Measurements from ENCODE around the gene EEFSEC. TPM values are rescaled to one million over a fixed set of nuclear protein-coding genes. Genes with fewer than 3 reads are reported as not detected.
A peak's percentile ranks its signal among the peaks of the same experiment; 100 is the strongest.

EEFSEC gene
- total RNA-seq, 2 donors from 2014 or later: 20.8 to 32.7 TPM

DNA sequence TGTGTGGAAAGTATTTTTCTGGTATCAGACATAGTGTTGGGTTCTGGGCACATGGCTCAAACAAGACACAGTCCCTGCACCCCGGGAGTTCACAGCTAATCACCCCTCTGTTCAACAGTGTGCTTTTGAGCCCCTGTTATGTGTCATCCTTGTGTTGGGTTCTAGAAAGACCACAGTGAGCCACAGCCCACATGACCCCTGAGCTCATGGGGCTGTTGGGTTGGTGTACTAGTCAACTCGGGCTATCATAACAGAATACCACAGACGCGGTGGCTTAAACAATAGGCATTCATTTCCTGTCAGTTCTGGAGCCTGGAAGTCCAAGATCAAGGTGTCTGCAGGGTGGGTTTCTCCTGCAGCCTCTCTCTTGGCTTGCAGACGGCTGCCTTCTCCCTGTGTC lies 213.4 kb downstream of the EEFSEC start:
- Mint-ChIP-seq H3K27ac (no peak overlapping the region), H3K4me1 (ENCODE audit: low read depth in 2 of 2) (peaks cover 4 to 5% of the 10 kb centered on the region in 2 donors), H3K36me3 (no peaks in the 10 kb centered on the region), H3K4me3 (no peak overlapping the region), H3K27me3 (no peaks in the 10 kb centered on the region), H3K9me3 (no peaks in the 10 kb centered on the region)
- DNase-seq (ENCODE audit: low spot score) (no peak), ATAC-seq (no peak)

DNA sequence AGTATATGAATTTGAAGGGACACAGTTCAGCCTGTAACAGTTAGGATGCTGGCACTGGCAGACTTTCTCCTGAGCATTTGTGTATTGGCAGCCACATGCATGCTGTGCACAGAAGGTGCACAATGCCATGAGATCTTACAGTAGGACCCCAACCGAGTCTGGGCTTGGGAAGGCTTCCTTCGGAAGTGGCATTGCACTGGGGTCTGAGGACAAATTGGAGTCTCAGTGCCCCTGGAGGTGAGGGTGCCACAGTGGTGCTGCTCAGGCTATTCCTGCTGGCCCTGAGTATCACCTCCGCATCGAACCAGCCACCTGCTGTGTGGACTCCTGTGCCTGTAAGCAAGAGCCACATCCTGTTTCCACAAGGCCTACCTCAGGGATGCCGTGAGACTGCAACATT lies 213.9 kb downstream of the EEFSEC start:
- Mint-ChIP-seq H3K4me3 (no peak overlapping the region), H3K27me3 (no peaks in the 10 kb centered on the region), H3K27ac (no peak overlapping the region), H3K4me1 (ENCODE audit: low read depth in 2 of 2) (peaks cover 4 to 6% of the 10 kb centered on the region in 2 donors), H3K9me3 (no peaks in the 10 kb centered on the region), H3K36me3 (no peaks in the 10 kb centered on the region)
- DNase-seq (ENCODE audit: low spot score) (no peak), ATAC-seq (no peak)

DNA sequence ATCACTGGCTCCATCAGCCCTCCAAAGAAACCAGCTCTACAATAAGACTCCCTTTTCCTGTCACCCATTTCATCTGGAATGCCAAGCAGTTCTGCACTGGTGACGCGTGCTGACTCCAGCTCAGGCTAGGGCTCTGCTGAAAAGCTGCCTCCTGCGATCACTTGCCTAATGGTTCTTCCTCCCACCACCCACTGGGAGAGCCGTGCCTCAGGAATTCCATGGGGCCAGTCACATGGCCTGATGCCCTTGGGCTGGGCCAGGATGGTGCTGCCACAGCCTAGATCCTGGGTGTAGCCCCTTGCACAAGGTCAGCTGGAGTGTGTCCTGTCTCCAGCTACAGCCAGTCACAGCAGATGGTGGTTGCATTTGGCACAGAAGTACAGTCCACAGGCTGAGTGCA lies 214.5 kb downstream of the EEFSEC start:
- H3K4me3 Mint-ChIP-seq: no peak overlapping the region
- H3K36me3 Mint-ChIP-seq: no peaks in the 10 kb centered on the region
- no peak overlapping the region for H3K27ac Mint-ChIP-seq
- no peak for ATAC-seq
- no peaks in the 10 kb centered on the region for H3K27me3 Mint-ChIP-seq
- no peak for DNase-seq (ENCODE audit: low spot score)
- peaks cover 4 to 12% of the 10 kb centered on the region in 2 donors for H3K4me1 Mint-ChIP-seq (ENCODE audit: low read depth in 2 of 2)
- H3K9me3 Mint-ChIP-seq: no peaks in the 10 kb centered on the region

DNA sequence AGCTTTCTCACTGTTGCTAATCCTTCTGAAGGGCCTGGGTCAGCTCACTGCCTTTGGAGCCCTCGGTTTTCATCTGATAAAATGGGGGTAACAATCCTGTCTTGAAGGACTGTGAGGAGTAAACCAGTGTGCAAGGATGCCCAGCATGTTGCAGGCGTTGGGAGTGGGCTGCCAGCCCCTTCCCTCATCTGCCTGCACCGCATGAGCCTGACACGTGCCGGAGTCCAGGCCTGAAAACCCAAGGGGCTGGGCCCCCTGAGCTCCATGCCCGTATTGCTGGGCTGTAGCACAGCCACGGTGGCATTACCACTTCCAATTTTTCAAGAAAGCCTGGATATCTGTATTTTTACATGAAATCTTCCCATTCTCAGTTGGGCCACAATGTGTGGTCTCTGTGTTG lies 215.3 kb downstream of the EEFSEC start:
- no peaks in the 10 kb centered on the region for H3K9me3 Mint-ChIP-seq
- DNase-seq (ENCODE audit: low spot score): no peak
- H3K36me3 Mint-ChIP-seq: no peaks in the 10 kb centered on the region
- H3K4me3 Mint-ChIP-seq: no peak overlapping the region
- no peak for ATAC-seq
- H3K4me1 Mint-ChIP-seq (ENCODE audit: low read depth in 2 of 2): peaks cover 4 to 15% of the 10 kb centered on the region in 2 donors
- H3K27me3 Mint-ChIP-seq: no peaks in the 10 kb centered on the region
- no peak overlapping the region for H3K27ac Mint-ChIP-seq

DNA sequence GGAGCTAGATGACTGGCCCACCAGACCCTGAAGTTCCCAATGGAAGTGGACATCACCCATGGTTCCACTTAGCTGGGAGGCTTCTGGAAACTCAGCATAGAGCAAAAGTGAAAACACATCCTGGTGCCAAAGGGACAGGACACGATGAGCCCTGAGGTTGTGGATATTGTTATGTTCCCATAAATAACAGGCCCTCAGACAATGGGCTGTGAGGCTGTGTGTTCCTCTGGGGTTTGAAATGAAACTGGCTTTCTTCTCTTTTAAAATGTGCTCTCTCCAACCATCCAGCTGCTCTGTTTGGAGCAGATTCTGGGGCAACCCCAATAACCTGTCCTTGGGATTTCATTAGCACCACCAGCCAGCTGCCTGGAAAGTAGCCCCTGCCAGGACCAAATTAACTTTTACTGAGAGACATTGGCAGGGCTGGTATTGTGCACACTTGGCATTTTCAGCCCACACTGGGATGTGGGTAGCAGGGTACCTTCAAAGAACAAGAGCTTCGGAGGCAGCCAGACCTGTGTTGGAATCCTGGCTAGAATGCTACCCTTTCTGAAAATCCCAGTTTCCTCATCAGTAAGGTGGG lies 215.9 kb downstream of the EEFSEC start:
- Mint-ChIP-seq H3K4me3 (no peak overlapping the region), H3K4me1 (ENCODE audit: low read depth in 2 of 2) (peaks cover 4 to 15% of the 10 kb centered on the region in 2 donors), H3K27ac (no peak overlapping the region), H3K36me3 (no peaks in the 10 kb centered on the region), H3K27me3 (no peaks in the 10 kb centered on the region), H3K9me3 (no peaks in the 10 kb centered on the region)
- ATAC-seq (no peak), DNase-seq (ENCODE audit: low spot score) (no peak)

DNA sequence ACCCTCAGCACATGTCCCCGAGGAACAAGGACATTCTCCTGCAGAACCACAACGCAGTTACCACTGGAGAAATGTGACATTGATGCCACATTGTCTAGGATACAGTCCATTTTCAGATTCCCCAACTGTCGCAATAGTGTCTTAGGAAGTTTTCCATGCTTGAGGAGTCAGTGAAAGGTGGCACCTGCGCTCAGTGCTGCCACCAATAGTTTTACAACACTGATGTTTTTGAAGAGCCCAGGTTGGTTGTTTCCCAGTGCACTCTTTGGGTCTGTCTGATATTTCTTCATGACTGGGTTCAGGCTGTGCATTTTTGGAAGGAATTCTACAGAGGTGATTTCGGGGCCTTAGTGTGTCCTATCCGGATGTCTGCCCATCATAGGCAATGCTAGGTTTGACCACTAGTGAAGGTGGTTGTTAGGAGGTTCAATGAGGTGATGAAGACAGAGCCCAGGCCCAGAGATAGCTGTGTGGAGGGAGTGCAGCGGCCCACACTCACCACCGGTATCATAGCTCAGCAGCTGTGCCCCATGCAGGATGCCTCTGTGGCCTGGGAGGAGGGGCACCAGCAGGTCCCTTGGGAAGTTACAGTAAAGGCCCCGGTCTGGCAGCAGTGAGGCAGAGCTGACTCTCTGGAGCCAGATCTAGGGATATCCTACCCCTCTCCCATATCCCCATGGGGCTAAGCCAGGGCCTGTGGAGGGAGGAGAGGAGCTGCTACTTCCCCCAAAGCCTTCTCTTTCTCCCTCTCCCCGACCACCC lies 216.8 kb downstream of the EEFSEC start:
- Mint-ChIP-seq H3K27me3 (no peaks in the 10 kb centered on the region), H3K27ac (no peak overlapping the region), H3K36me3 (no peaks in the 10 kb centered on the region), H3K9me3 (no peaks in the 10 kb centered on the region), H3K4me1 (ENCODE audit: low read depth in 2 of 2) (peaks cover 4 to 15% of the 10 kb centered on the region in 2 donors), H3K4me3 (no peak overlapping the region)
- DNase-seq (ENCODE audit: low spot score) (no peak), ATAC-seq (no peak)

DNA sequence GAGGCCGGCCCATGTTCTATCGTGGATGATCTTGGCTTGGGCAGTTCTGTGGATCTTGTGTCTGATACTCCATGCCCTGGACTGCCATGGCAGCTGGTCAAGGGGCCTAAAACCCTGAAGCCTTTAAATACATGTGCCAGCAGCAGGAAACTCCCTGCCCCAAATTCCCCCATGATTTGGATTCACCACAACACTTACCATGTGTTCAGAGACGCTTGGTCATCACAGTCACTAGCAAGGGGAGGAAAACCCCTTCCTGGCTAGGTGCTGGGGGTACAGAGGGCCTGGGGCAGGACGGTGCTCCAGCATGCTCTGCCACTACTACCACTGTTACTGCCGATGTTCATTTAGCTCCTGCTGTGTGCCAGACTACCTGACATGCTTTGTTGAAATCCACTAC lies 219.0 kb downstream of the EEFSEC start:
- no peaks in the 10 kb centered on the region for H3K27me3 Mint-ChIP-seq
- H3K4me3 Mint-ChIP-seq: no peak overlapping the region
- no peaks in the 10 kb centered on the region for H3K9me3 Mint-ChIP-seq
- DNase-seq (ENCODE audit: low spot score) (peak; percentile 59), ATAC-seq (peak; percentile 47 to 67)
- peak overlapping the region in 1 of 2 donors; percentile 76 for H3K27ac Mint-ChIP-seq
- no peaks in the 10 kb centered on the region for H3K36me3 Mint-ChIP-seq
- H3K4me1 Mint-ChIP-seq (ENCODE audit: low read depth in 2 of 2): peaks cover 4 to 9% of the 10 kb centered on the region in 2 donors

DNA sequence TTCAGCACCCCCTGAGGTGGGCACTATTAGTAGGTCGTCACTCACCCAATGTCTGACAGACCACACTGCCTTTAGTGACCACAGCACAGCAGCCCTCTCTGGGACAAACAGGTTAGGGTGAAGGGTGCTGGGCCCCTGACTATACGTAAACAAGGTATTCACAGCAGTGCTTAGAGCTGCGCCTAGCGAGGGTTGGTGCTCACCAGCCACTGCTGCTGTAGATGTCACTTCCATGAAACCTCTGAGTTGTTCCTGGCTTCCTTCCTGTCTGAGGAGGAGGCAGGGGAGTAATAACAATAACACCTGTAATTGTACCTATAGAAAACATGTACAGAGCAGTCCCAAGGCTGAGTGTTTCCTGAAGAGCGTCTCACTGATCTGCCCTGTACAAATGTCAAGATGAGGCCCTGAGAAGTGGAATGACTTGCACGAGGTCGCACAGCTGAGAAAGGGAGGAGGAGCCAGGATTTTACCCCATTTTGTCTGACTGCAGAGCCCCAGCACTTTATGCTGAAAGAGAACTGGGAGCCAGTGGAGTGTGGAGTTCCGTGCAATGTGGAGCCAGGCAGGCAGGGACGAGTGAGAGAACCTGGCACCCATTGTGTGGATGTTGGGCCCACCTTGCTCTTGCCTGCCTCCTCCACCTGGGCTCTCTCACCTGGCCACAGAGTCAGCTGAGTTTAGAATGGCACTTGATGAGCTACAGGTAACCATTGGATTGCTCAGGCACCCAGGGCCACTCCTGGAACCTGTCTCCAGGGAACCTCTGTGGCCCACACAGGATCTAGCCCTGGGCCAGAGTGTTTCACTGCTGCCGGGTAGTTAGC lies 219.6 kb downstream of the EEFSEC start:
- DNase-seq (ENCODE audit: low spot score) (peak; percentile 40), ATAC-seq (no peak)
- H3K27ac Mint-ChIP-seq: peak overlapping the region in 1 of 2 donors; percentile 76
- H3K27me3 Mint-ChIP-seq: no peaks in the 10 kb centered on the region
- H3K36me3 Mint-ChIP-seq: no peaks in the 10 kb centered on the region
- H3K4me3 Mint-ChIP-seq: no peak overlapping the region
- peaks cover 4 to 9% of the 10 kb centered on the region in 2 donors for H3K4me1 Mint-ChIP-seq (ENCODE audit: low read depth in 2 of 2)
- H3K9me3 Mint-ChIP-seq: no peaks in the 10 kb centered on the region

DNA sequence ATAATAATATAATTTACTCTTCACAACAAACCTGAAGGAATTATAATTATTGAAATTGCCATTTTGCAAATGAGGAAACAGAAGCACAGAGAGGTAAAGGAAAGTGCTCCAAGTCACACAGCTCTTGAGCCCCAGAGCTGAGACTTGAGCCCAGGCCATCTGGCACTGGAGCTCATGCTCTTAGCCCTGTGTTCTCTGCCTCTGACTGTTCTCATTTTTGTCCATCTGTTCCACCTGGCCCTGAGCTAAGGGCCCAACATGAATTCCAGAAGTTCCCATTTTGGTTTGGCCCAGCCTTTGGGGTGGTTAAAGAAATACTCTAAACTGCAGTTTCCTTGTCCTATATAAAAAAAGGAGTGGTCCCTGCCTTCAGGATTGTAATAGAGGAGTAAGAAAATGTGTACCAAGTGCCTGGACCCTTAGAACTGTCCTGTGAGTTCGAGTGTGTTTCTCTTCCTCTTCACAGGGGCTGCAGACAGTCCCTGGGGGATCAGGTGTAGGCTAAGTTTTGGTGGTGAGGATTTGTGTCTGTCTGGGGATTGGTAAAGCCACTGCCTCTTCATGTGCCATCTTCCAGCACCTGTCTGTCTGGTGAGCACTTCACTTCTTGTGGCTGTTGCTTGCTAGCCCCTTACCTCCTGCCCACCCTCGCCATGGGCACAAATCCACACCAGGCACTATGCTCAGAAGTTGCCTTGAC lies 221.6 kb downstream of the EEFSEC start:
- Mint-ChIP-seq H3K27ac (no peak overlapping the region), H3K4me1 (ENCODE audit: low read depth in 2 of 2) (peaks cover 4 to 12% of the 10 kb centered on the region in 2 donors), H3K36me3 (no peaks in the 10 kb centered on the region), H3K4me3 (no peak overlapping the region), H3K27me3 (no peaks in the 10 kb centered on the region), H3K9me3 (no peaks in the 10 kb centered on the region)
- no peak for DNase-seq (ENCODE audit: low spot score)
- no peak for ATAC-seq

DNA sequence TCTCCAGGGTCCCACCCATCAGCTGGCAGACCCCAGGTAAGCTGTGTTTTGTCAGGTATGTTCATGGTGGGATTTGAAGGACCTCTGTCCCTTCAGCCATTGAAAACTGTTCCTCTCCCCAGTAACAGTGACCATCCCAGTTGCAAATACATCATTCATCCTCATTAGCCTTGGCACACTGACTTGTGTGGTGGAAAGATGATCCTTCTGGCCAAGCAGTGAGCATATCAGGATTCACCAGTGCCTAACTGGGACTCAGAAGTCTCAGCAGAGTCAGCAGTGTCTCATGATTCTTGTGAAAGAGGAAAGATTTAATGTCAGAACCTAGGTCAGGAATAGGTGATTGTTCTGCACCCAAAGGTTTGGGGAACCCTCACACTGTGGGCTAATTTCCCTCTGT lies 223.2 kb downstream of the EEFSEC start:
- Mint-ChIP-seq H3K4me3 (no peak overlapping the region), H3K36me3 (no peaks in the 10 kb centered on the region), H3K27me3 (no peaks in the 10 kb centered on the region), H3K9me3 (no peaks in the 10 kb centered on the region), H3K4me1 (ENCODE audit: low read depth in 2 of 2) (peaks cover 6 to 23% of the 10 kb centered on the region in 2 donors), H3K27ac (no peak overlapping the region)
- DNase-seq (ENCODE audit: low spot score) (no peak), ATAC-seq (no peak)

DNA sequence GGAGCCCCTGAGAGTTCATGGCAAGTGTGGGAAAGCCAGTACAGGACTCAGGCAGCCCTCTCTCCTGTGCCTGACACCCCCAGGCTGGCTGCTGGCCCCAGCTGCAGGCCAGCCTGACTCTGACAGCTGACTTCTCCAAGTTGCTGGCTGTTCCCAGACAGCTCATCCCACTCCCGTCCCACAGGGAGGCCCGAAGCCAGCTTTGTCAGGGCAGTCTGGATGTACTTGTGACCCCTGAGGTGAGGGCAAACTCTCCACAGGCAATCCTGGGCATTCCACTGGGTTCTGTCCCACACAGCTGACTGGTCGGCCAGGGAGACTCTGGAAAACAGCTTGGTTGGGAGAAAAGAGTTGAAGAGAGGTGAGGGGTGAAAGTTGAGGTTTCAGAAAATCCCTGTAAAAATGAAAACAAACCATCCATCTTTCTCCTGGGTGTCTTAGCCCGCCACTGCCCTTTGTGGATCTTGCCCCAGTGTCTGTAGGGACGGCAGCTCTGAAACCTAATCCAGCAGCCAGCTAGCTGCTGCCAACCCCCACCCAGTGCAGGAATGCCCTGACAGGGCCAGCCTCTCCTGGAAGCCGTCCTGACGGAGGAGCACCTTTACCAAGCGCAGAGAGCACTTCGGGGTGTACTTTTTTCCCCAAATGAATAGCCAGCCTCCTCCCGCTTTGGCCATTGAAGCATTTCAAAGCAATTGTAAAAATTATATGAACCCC lies 225.5 kb downstream of the EEFSEC start:
- peak overlapping the region in 1 of 2 donors; percentile 45 for H3K27ac Mint-ChIP-seq
- ATAC-seq (no peak), DNase-seq (ENCODE audit: low spot score) (no peak)
- no peak overlapping the region for H3K4me3 Mint-ChIP-seq
- H3K4me1 Mint-ChIP-seq (ENCODE audit: low read depth in 2 of 2): peaks cover 6 to 16% of the 10 kb centered on the region in 2 donors
- no peaks in the 10 kb centered on the region for H3K36me3 Mint-ChIP-seq
- H3K9me3 Mint-ChIP-seq: no peaks in the 10 kb centered on the region
- no peaks in the 10 kb centered on the region for H3K27me3 Mint-ChIP-seq

DNA sequence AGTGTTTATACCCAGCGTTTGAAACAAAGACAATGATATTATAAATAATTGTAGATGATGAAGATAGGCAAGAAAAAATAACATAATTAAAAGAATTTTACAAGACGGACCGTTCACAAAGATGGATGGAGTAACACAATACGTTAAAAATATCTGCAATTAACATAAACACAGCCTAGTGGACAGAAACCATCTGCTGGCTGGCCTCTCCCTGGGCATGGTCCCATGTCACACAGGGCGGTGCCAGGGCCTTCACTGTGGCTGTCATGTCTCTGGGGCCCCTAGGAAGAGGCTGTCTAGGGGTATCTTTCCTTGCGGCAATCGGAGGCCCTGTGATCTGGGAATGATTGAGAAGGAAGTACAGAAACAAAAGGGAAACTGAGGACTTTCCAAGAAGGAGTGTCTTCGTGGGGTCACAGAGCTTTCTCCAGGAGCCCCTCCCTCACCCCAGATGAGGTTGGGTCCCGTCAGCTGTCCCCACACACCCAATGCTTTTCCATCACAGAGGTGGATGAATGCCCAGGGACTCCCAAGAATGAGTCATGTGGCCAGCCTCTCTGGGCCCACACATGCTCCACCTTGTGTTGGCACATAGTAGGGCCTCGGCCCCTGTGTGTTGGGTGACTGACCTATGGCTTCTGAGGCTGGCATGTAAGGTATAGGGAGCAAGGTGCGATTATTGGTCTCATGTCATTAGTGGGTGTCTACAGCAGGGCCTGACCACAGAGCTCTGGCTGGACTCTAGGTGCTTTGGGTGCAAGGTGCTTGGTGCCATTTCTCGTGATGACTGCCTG lies 226.3 kb downstream of the EEFSEC start:
- Mint-ChIP-seq H3K9me3 (no peaks in the 10 kb centered on the region), H3K4me1 (ENCODE audit: low read depth in 2 of 2) (peaks cover 6 to 19% of the 10 kb centered on the region in 2 donors), H3K27me3 (no peaks in the 10 kb centered on the region), H3K4me3 (no peak overlapping the region), H3K36me3 (no peaks in the 10 kb centered on the region), H3K27ac (peak overlapping the region in 1 of 2 donors; percentile 79)
- no peak for DNase-seq (ENCODE audit: low spot score)
- ATAC-seq: no peak

Measured in natural killer cell treated with Interleukin-12 subunit alpha and Interleukin-12 subunit beta and Interleukin-15 and Interleukin-18, amount 100 ng/mL, for 72 hours (primary cell).